Measurements from ENCODE around the gene RIN3.

RIN3 gene

GRCh38 chr14:92565040-92565717 lies 51.6 kb downstream of the RIN3 start:
- no peaks in the 10 kb centered on the region for H3K36me3 ChIP-seq (ENCODE audit: control insufficient read depth, insufficient read depth, low read length)
- H3K27me3 ChIP-seq (ENCODE audit: control insufficient read depth, insufficient read depth, low read length): no peaks in the 10 kb centered on the region
- H3K4me3 ChIP-seq (ENCODE audit: low read depth, low read length): no peak overlapping the region
- H3K9me3 ChIP-seq (ENCODE audit: control insufficient read depth, insufficient read depth, low read length): no peaks in the 10 kb centered on the region
- no peaks in the 10 kb centered on the region for H3K4me1 ChIP-seq (ENCODE audit: control insufficient read depth, insufficient read depth, low read length)
- H3K9ac ChIP-seq (ENCODE audit: low read depth, low read length): no peak overlapping the region

DNA sequence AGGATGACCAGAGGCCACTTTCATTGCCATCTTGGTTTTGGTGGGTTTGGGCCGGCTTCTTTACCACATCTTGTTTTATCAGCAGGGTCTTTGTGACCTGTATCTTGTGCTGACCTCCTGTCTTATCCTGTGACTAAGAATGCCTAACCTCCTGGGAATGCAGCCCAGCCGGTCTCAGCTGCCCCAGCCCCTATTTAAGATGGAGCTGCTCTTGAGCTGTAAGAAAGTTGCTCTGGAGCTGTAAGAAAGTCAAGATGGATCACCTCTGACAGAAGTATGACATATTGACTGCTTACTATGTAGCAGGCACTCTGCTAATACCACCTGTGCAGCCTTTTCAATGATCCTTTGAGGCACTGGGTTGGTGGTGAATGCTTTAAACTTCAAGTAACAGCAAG lies 52.1 kb downstream of the RIN3 start:
- no peak overlapping the region for H3K4me3 ChIP-seq (ENCODE audit: low read depth, low read length)
- no peak overlapping the region for H3K9ac ChIP-seq (ENCODE audit: low read depth, low read length)
- no peaks in the 10 kb centered on the region for H3K36me3 ChIP-seq (ENCODE audit: control insufficient read depth, insufficient read depth, low read length)
- no peaks in the 10 kb centered on the region for H3K27me3 ChIP-seq (ENCODE audit: control insufficient read depth, insufficient read depth, low read length)
- no peaks in the 10 kb centered on the region for H3K4me1 ChIP-seq (ENCODE audit: control insufficient read depth, insufficient read depth, low read length)
- H3K9me3 ChIP-seq (ENCODE audit: control insufficient read depth, insufficient read depth, low read length): no peaks in the 10 kb centered on the region

DNA sequence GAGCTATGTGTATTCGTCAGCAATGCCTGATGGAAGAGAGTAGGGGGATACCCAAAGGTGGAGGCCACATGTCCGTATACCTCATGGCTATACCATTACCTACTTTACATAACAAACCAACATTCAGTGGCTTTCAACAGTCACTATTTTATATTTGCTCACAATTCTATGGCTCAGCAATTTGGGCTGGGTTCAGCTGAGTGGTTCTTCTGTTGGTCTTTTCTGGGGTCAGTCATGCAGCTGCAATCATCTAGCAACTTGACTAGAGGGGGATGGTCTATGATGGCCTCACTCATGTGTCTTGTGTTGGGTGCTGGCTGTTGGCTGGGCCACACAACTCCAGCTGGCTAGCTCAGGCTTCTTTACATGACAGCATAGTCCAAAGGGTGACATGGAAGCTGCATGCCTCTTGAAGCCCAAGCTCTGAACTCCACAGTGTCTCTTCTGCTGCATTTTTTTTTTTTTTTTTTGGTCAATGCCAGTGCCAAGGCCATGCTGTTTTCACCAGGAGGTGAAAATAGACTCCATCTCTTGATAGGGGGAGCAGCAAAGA lies 53.7 kb downstream of the RIN3 start:
- Histone ChIP-seq H3K9ac (ENCODE audit: low read depth, low read length) (no peak overlapping the region), H3K4me3 (ENCODE audit: low read depth, low read length) (no peak overlapping the region), H3K9me3 (ENCODE audit: control insufficient read depth, insufficient read depth, low read length) (no peaks in the 10 kb centered on the region), H3K4me1 (ENCODE audit: control insufficient read depth, insufficient read depth, low read length) (no peaks in the 10 kb centered on the region), H3K27me3 (ENCODE audit: control insufficient read depth, insufficient read depth, low read length) (no peaks in the 10 kb centered on the region), H3K36me3 (ENCODE audit: control insufficient read depth, insufficient read depth, low read length) (no peaks in the 10 kb centered on the region)

DNA sequence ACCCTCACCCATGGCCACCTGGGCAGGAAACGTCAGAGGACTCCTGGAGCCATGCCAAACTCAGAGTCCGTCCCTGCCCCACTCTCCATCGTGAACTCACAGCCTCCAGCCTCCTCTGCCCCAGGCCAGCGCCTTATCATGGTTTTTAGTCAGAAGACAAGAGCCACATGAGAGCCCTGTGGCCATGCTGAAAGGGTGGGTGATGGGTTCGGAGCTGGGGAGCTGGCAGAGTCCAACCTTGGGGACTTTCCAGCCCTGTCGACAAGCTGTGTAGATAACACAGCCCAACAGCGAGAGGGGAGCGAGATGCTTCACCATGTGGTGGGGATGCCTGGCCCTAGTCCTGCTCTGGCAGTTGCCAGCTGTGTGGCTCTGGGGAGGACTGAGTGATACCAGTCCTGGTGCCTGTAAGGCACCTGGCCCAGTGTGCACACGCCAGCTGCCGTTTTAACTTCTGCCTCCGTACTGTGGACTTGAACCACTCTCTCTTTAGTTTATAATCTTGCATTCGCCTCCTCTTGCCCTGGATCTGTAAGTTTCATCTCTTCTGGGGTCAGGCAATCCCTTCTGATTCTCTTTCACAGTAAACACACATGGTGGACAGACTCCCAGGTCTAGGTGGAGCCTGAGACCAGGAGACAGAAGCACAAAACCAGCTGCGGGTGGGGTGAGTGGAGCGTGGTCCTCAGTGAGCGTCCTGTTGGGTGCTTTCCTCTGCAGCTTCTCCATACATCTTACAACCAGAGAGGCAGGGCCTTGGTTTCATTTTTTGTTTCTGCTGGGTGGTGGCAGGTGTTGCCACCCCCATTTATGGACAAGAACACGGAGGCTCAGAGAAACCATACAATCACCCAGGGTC lies 55.3 kb downstream of the RIN3 start:
- no peak overlapping the region for H3K4me3 ChIP-seq (ENCODE audit: low read depth, low read length)
- peaks cover 5% of the 10 kb centered on the region for H3K4me1 ChIP-seq (ENCODE audit: control insufficient read depth, insufficient read depth, low read length)
- H3K36me3 ChIP-seq (ENCODE audit: control insufficient read depth, insufficient read depth, low read length): no peaks in the 10 kb centered on the region
- H3K9ac ChIP-seq (ENCODE audit: low read depth, low read length): no peak overlapping the region
- no peaks in the 10 kb centered on the region for H3K9me3 ChIP-seq (ENCODE audit: control insufficient read depth, insufficient read depth, low read length)
- H3K27me3 ChIP-seq (ENCODE audit: control insufficient read depth, insufficient read depth, low read length): no peaks in the 10 kb centered on the region

- H3K36me3 ChIP-seq (ENCODE audit: control insufficient read depth, insufficient read depth, low read length): no peaks in the 10 kb centered on the region
Measured at GRCh38 chr14:92570674-92571262, 57.2 kb downstream of the RIN3 start.

DNA sequence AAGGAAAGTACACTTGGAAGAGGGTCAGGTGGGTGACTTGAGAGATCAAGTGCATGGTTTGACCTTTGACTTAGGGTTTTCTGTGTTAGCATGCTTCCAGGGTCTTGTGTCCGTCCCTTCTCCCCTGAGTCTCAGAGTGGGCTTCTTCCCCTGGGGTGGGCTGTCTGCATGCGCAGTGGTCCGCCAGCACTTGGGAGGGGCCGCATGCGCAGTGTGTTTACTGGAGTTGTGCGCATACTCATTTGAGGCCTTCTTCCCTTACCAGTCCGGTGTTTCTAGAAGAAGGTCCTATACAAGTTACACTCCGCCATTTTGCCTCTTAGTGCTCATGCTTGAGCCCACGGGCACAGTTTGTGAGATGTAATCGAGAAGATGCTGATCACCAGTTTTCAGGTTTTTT lies 58.5 kb downstream of the RIN3 start:
- no peaks in the 10 kb centered on the region for H3K9me3 ChIP-seq (ENCODE audit: control insufficient read depth, insufficient read depth, low read length)
- no peaks in the 10 kb centered on the region for H3K27me3 ChIP-seq (ENCODE audit: control insufficient read depth, insufficient read depth, low read length)
- H3K9ac ChIP-seq (ENCODE audit: low read depth, low read length): no peak overlapping the region
- H3K4me1 ChIP-seq (ENCODE audit: control insufficient read depth, insufficient read depth, low read length): peaks cover 9% of the 10 kb centered on the region
- no peak overlapping the region for H3K4me3 ChIP-seq (ENCODE audit: low read depth, low read length)
- no peaks in the 10 kb centered on the region for H3K36me3 ChIP-seq (ENCODE audit: control insufficient read depth, insufficient read depth, low read length)

More at GRCh38 chr14:92570674-92571262, 57.2 kb downstream of the RIN3 start:
- Histone ChIP-seq H3K4me3 (ENCODE audit: low read depth, low read length) (no peak overlapping the region), H3K27me3 (ENCODE audit: control insufficient read depth, insufficient read depth, low read length) (no peaks in the 10 kb centered on the region), H3K9me3 (ENCODE audit: control insufficient read depth, insufficient read depth, low read length) (no peaks in the 10 kb centered on the region), H3K4me1 (ENCODE audit: control insufficient read depth, insufficient read depth, low read length) (peaks cover 9% of the 10 kb centered on the region), H3K9ac (ENCODE audit: low read depth, low read length) (no peak overlapping the region)

DNA sequence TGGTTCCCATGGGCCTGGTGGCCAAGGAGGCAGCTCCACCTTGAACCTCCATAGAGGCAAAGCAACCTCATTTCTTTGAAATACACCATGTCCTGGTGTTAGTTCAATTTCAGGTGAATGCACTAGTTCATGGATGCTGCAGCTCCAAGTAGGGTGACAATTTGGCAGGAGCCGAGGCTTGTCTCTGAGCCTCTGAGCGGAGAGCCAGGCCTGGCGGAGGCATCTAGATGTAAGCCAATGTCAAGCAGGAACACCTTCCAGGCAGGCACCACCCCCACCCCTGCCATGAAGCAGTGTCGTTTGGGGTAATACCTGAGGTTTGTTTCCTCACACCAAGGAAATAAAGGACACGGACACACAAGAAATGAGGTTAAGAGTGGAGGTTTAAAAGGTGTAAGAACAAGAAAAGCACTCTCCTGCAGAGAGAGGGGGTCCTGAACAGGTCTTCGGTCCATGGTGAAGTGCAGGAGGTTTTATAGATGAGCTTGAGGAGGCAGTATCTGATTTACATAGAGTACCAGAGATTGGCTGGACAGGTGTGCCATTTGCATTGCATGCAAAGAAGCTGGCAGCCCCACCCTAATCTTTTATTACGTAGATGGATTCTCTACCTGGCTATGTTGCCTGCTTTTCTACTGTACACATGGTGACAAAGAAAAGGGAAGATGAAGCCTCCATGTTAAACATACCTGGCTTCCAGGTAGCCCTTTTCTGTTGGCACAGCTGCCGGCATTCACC lies 60.3 kb downstream of the RIN3 start:
- no peaks in the 10 kb centered on the region for H3K27me3 ChIP-seq (ENCODE audit: control insufficient read depth, insufficient read depth, low read length)
- H3K9ac ChIP-seq (ENCODE audit: low read depth, low read length): no peak overlapping the region
- no peaks in the 10 kb centered on the region for H3K36me3 ChIP-seq (ENCODE audit: control insufficient read depth, insufficient read depth, low read length)
- H3K4me1 ChIP-seq (ENCODE audit: control insufficient read depth, insufficient read depth, low read length): peaks cover 9% of the 10 kb centered on the region
- no peak overlapping the region for H3K4me3 ChIP-seq (ENCODE audit: low read depth, low read length)
- H3K9me3 ChIP-seq (ENCODE audit: control insufficient read depth, insufficient read depth, low read length): no peaks in the 10 kb centered on the region

DNA sequence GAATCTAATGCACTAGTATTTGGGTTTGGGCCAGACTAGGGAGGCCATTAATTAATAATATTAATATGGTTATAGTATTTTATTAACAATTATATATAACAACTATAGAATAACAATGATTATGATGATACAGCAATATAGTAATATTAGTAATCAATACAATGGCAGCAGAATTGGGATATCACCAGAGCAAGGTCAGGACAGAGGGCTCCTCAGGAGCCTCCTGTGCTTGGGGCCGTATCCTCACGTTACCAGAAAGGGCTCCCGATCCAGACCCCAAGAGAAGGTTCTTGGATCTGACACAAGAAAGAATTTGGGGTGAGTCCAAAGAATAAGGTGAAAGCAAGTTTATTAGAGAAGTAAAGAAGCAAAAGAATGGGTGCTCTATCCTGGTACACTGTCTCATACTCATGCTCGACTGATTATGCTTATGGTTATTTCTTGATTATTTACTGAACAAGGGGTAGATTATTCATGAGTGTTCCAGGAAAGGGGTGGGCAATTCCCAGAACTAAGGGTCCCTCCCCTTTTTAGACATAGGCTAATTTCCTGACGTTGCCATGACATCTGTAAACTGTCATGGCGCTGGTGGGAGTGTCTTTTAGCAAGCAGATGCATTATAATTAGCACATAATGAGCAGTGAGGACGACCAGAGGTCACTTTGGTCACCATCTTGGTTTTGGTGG lies 61.6 kb downstream of the RIN3 start:
- no peak overlapping the region for H3K4me3 ChIP-seq (ENCODE audit: low read depth, low read length)
- H3K4me1 ChIP-seq (ENCODE audit: control insufficient read depth, insufficient read depth, low read length): peaks cover 9% of the 10 kb centered on the region

GRCh38 chr14:92575748-92576303 lies 62.2 kb downstream of the RIN3 start:
- Histone ChIP-seq H3K4me3 (ENCODE audit: low read depth, low read length) (no peak overlapping the region), H3K9ac (ENCODE audit: low read depth, low read length) (no peak overlapping the region), H3K36me3 (ENCODE audit: control insufficient read depth, insufficient read depth, low read length) (no peaks in the 10 kb centered on the region), H3K4me1 (ENCODE audit: control insufficient read depth, insufficient read depth, low read length) (peaks cover 9% of the 10 kb centered on the region), H3K27me3 (ENCODE audit: control insufficient read depth, insufficient read depth, low read length) (no peaks in the 10 kb centered on the region), H3K9me3 (ENCODE audit: control insufficient read depth, insufficient read depth, low read length) (no peaks in the 10 kb centered on the region)

More for the DNA sequence above, 61.6 kb downstream of the RIN3 start:
- H3K9ac ChIP-seq (ENCODE audit: low read depth, low read length): no peak overlapping the region
- H3K9me3 ChIP-seq (ENCODE audit: control insufficient read depth, insufficient read depth, low read length): no peaks in the 10 kb centered on the region
- H3K36me3 ChIP-seq (ENCODE audit: control insufficient read depth, insufficient read depth, low read length): no peaks in the 10 kb centered on the region
- no peaks in the 10 kb centered on the region for H3K27me3 ChIP-seq (ENCODE audit: control insufficient read depth, insufficient read depth, low read length)

GRCh38 chr14:92577321-92577742 lies 63.8 kb downstream of the RIN3 start:
- H3K9ac ChIP-seq (ENCODE audit: low read depth, low read length): no peak overlapping the region
- H3K4me1 ChIP-seq (ENCODE audit: control insufficient read depth, insufficient read depth, low read length): peaks cover 9% of the 10 kb centered on the region
- H3K36me3 ChIP-seq (ENCODE audit: control insufficient read depth, insufficient read depth, low read length): no peaks in the 10 kb centered on the region
- H3K4me3 ChIP-seq (ENCODE audit: low read depth, low read length): no peak overlapping the region
- H3K9me3 ChIP-seq (ENCODE audit: control insufficient read depth, insufficient read depth, low read length): no peaks in the 10 kb centered on the region
- no peaks in the 10 kb centered on the region for H3K27me3 ChIP-seq (ENCODE audit: control insufficient read depth, insufficient read depth, low read length)

Measured in iPS-15b (cell line).